22Rv1 (cell line): ENCODE measurements around the gene OSBPL2.

ENCODE experiments used
- CTCF ChIP-seq: fragments of 450-650 bp; IDR thresholded peaks from 2 replicates; pipeline ENCODE4 v1.5.1; 2017; ENCODE audit warnings: mild to moderate bottlenecking
- ZFX ChIP-seq: fragments of 450-650 bp; IDR thresholded peaks from 2 replicates; pipeline ENCODE4 v1.6.1; 2017; ENCODE audit warnings: antibody characterized with exemption, borderline replicate concordance

GRCh38 chr20:62326959-62327725 is 88.8 kb downstream of the OSBPL2 start:
- no peak for TF ChIP-seq CTCF
- no peak for TF ChIP-seq ZFX
